ENCODE measurements around the gene ICAM3.

ICAM3 gene

DNA sequence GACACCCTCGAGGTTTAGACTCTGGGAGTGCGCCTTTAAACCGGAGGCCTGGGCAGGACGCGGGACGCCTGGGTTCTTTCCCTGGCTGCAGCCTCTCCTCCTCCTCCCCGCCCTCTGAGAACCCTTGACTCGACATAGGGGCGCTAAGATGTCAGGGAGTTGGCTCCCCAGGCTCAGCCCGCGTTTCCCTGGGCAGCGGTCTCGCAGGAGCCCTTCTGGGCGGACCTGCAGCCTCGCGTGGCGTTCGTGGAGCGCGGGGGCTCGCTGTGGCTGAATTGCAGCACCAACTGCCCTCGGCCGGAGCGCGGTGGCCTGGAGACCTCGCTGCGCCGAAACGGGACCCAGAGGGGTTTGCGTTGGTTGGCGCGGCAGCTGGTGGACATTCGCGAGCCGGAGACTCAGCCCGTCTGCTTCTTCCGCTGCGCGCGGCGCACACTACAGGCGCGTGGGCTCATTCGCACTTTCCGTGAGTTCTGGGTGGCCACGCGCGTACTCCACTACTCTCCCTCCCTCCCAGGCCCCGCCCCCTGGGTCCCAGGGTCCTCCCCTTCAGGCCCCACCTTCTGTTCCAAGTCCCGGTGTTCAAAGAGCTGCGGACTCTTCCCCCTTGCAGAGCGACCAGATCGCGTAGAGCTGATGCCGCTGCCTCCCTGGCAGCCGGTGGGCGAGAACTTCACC, 48.4 kb downstream of the ICAM3 start:
- peak; percentile 73 for DNase-seq (ENCODE audit: low spot score)
- TF ChIP-seq, protein P1, sequence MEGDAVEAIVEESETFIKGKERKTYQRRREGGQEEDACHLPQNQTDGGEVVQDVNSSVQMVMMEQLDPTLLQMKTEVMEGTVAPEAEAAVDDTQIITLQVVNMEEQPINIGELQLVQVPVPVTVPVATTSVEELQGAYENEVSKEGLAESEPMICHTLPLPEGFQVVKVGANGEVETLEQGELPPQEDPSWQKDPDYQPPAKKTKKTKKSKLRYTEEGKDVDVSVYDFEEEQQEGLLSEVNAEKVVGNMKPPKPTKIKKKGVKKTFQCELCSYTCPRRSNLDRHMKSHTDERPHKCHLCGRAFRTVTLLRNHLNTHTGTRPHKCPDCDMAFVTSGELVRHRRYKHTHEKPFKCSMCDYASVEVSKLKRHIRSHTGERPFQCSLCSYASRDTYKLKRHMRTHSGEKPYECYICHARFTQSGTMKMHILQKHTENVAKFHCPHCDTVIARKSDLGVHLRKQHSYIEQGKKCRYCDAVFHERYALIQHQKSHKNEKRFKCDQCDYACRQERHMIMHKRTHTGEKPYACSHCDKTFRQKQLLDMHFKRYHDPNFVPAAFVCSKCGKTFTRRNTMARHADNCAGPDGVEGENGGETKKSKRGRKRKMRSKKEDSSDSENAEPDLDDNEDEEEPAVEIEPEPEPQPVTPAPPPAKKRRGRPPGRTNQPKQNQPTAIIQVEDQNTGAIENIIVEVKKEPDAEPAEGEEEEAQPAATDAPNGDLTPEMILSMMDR (IDR thresholded peaks at IDR 0.05; ENCODE audit: extremely low read depth, missing control alignments) = no peak

DNA sequence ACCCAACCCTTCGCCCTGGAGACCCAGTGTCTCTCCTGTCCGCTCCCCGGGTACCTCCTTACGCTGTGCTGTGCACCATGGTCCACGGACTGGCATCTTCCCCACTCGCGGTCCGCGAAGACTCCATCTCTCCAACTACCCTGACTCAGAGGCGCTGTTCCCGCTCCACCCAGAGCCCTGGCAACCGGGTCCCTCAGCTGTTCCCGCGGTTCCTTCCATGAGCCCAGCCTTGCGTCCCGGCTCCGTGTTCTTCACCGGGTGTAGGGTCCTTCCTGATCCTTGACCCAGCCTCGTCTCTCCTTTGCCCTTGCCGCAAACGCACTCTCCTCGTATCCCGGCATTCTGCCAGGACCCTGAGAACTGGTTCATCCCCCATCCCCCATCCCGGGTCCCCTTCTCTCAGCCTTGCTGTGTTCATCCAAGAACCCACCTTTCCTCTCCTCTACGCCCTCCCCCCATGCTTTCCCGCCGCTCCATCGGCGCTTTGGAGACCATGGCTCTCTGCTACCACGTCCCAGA, 49.0 kb downstream of the ICAM3 start:
- TF ChIP-seq, protein P1 (IDR thresholded peaks at IDR 0.05; ENCODE audit: extremely low read depth, missing control alignments) = no peak
- DNase-seq (ENCODE audit: low spot score) = no peak

DNA sequence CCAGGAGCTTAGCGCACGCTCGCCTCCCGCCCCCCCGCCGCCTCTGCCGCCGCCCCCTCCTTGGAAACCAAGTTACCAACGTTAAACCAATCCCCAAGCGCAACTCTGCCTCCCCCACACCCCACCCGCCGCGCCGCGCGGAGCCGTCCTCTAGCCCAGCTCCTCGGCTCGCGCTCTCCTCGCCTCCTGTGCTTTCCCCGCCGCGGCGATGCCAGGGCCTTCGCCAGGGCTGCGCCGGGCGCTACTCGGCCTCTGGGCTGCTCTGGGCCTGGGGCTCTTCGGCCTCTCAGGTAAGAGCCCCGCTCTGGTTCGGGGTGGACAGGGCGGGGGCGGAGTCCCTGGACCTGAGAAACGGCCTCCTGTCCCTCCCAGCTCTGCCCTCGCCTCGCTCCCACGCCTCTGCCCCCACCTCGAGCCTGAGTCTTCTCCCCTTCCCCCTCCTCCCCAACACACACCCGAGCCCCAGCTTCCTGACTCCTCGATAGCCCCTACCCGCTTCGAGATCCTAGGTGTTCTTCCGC, 49.5 kb downstream of the ICAM3 start, which contains the start of gene ICAM5:
TSS of gene ICAM5 (plus strand) at position 117 of the 521 bp plus-strand sequence. CDS start at position 209, 92 bp downstream.
- DNase-seq (ENCODE audit: low spot score) = no peak
- TF ChIP-seq, protein P1 (IDR thresholded peaks at IDR 0.05; ENCODE audit: extremely low read depth, missing control alignments) = no peak

DNA sequence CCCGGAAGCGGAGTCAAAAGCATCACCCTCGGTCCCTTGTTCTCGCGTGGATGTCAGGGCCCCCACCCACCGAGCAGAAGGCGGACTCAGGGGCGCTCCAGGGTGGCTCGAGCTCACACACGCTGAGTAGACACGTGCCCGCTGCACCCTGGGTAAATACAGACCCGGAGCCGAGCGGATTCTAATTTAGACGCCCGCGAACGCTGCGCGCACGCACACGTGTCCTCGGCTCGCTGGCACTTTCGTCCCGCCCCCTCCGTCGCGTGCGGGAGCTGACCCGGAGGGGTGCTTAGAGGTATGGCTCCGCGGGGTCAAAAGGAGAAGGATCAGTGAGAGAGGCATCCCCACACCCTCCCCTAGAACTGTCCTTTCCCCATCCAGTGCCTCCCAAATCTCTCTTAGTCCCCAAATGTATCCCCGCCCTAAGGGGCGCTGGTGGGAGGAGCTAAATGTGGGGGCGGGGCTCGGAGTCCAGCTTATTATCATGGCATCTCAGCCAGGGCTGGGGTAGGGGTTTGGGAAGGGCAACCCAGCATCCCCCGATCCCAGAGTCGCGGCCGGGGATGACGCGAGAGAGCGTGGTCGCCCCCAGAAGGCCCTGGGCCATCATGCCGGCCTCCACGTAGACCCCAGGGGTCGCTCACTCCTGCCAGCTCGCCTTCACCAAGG, 50.1 kb downstream of the ICAM3 start:
- TF ChIP-seq, protein P1 (IDR thresholded peaks at IDR 0.05; ENCODE audit: extremely low read depth, missing control alignments) = no peak
- peak; percentile 68 for DNase-seq (ENCODE audit: low spot score)

DNA sequence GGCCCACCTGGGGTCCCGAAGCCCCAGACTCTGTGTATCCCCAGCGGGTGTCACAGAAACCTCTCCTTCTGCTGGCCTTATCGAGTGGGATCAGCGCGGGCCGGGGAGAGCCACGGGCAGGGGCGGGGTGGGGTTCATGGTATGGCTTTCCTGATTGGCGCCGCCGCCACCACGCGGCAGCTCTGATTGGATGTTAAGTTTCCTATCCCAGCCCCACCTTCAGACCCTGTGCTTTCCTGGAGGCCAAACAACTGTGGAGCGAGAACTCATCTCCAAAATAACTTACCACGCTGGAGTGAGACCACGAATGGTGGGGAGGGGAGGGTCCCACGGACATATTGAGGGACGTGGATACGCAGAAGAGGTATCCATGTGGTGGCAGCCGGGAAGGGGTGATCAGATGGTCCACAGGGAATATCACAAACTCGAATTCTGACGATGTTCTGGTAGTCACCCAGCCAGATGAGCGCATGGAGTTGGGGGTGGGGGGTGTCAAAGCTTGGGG, 50.7 kb downstream of the ICAM3 start:
- TF ChIP-seq, protein P1 (IDR thresholded peaks at IDR 0.05; ENCODE audit: extremely low read depth, missing control alignments) = no peak
- DNase-seq (ENCODE audit: low spot score) = peak; percentile 85

DNA sequence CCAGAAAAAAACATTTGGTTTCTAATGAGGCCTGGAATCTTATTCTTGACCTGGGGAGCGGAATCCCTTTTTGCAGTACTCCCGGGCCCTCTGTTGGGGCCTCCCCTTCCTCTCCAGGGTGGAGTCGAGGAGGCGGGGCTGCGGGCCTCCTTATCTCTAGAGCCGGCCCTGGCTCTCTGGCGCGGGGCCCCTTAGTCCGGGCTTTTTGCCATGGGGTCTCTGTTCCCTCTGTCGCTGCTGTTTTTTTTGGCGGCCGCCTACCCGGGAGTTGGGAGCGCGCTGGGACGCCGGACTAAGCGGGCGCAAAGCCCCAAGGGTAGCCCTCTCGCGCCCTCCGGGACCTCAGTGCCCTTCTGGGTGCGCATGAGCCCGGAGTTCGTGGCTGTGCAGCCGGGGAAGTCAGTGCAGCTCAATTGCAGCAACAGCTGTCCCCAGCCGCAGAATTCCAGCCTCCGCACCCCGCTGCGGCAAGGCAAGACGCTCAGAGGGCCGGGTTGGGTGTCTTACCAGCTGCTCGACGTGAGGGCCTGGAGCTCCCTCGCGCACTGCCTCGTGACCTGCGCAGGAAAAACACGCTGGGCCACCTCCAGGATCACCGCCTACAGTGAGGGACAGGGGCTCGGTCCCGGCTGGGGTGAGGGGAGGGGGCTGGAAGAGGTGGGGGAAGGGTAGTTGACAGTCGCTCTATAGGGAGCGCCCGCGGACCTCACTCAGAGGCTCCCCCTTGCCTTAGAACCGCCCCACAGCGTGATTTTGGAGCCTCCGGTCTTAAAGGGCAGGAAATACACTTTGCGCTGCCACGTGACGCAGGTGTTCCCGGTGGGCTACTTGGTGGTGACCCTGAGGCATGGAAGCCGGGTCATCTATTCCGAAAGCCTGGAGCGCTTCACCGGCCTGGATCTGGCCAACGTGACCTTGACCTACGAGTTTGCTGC, 52.4 kb downstream of the ICAM3 start, which contains the start of gene ICAM4:
TSS of gene ICAM4 (plus strand) at position 153 of the 935 bp plus-strand sequence. CDS start at position 211, 58 bp downstream.
- TF ChIP-seq, protein P1 (IDR thresholded peaks at IDR 0.05; ENCODE audit: extremely low read depth, missing control alignments) = no peak
- no peak for DNase-seq (ENCODE audit: low spot score)
